ENCODE measurements around the gene PRUNE2.
"Not testable (repeated sequence)": the region's sequence is repeated elsewhere in the genome, so short reads cannot be mapped to it uniquely, and the experiment has no call there.

Gene PRUNE2

DNA sequence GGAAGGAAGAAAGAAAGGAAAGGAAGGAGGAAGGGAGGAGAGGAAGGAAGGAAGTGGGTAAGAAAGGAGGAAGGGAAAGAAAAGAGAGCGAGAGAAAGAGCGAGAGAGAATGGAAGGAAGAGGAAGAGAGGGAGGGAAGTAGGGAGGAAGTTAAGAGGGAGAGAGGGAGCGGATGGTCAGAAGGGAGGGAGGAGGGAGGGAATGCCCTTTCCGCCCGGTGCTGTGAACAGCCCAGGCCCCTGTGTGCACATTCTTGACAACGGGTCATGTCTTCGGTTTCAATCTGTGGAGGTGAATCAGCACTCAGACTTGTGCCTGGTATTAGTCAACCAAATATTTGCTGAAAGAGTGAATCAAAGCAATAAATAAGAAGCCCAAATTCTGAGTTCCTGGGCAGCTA, 39.2 kb downstream of the PRUNE2 start:
- peak; percentile 15 to 43 for DNase-seq

DNA sequence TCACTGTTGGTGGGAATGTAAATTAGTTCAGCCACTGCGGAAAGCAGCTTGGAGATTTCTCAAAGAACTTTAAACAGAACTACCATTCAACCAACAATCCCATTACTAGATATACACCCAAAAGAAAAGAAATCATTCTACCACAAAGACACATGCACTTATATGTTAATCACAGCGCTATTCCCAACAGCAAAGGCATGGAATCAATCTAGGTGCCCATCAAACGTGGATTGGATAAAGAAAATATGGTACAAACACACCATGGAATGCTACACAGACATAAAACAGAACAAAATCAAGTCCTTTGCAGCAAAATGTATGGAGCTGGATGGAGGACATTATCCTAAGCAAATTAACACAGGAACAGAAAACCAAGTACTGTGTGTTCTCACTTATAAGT, 42.1 kb downstream of the PRUNE2 start:
- DNase-seq = no peak

DNA sequence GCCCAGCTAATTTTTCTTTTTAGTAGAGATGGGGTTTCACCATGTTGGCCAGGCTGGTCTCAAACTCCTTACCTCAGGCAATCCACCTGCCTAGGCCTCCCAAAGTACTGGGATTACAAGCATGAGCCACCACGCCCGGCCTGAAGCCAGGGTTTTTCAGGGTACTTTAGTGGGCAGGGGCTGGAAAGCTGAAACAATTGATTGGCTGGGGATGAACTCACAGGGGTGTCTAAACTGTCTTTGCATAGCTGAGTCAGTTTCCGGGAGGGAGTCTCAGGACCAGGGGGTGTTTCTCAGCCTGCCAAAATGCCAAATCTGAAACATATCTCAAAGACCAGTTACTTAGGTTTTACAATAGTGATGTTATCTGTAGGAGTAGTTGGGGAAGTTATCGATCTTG, 46.1 kb downstream of the PRUNE2 start:
- DNase-seq = no peak

- not testable (repeated sequence) for DNase-seq
Measured at GRCh38 chr9:76858248-76858647, 47.7 kb downstream of the PRUNE2 start.

DNA sequence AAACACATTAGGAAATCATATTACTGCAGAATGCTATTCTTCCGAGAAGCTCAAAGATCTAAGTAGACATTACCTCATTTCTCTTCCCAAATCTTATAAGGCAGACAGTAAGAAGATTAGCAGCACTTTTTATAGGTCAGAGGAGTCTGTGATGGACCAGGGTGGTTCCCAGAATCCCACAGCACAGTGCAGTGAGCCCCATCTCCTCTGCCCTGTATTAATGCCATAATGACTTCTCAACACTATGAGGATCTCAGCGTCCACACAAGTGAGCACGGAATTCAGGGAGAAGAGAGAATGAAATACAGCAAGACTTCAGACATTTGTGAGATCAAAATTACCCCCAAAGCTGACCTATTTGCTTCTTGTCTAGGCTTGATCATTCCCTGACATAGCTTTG, 49.9 kb downstream of the PRUNE2 start:
- no peak for DNase-seq

DNA sequence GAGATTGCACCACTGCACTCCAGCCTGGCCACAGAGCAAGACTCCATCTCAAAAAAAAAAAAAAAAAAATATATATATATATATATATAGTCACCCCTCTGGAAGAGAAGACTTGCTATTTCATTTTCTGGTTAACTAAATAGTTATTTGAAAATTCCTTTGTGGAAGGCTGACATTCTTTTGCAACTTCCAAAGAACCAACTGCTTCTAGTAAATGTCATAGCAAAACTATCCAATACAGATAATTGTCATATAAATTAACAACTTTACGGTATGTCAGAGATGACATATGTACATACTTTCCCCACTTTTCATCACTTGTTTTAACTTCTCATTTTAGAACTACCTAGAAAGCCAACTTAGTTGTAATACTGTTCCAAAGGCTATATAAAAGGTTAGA, 50.9 kb downstream of the PRUNE2 start:
- no peak for DNase-seq

- DNase-seq = no peak
Measured at GRCh38 chr9:76852026-76852425, 53.9 kb downstream of the PRUNE2 start.

GRCh38 chr9:76846297-76846696, 59.6 kb downstream of the PRUNE2 start:
- DNase-seq = no peak

- no peak for DNase-seq
Measured at GRCh38 chr9:76845254-76845653, 60.7 kb downstream of the PRUNE2 start.

- peak in 1 of 2 experiments; percentile 22 for DNase-seq
Measured at GRCh38 chr9:76835571-76836283, 70.2 kb downstream of the PRUNE2 start.

DNA sequence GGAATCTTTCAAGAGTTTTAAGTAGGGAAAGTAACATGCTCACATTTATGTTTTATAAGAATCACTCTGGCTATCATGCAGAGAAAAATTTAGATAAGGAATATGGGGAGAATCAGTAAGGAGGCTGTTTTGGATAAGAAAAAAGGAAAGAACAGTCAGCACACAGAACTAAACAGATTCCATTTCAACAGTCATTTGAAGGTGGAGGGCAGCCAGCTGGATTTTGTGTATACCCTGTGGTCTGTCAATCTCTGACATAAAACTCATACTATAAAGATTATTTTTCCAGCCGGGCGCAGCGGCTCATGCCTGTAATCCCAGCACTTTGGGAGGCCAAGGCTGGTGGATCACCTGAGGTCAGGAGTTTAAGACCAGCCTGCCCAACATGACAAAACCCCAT, 77.5 kb downstream of the PRUNE2 start:
- DNase-seq = no peak

- no peak for DNase-seq
Measured at GRCh38 chr9:76827296-76828080, 78.4 kb downstream of the PRUNE2 start.

GRCh38 chr9:76820431-76820830, 85.5 kb downstream of the PRUNE2 start:
- no peak for DNase-seq

GRCh38 chr9:76818271-76818670, 87.6 kb downstream of the PRUNE2 start:
- DNase-seq = peak in 1 of 2 experiments; percentile 11

DNA sequence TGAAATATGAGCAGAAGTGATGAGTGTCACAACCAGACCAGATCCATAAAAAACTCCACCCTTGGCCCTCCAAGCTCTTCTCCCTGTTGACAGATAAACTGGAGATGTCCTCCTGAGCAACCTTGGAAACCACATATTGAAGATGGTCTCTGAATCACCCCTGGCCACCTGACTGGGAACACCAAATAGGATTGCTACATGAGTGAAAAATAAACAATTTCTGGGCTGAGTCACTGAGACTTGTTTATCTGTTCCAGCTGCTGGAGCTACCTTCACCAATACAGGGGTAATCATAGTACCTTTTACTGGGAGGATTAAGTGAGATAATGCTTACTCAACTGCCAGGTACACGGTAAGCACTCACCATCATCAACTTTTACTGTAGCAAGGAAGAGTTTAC, 88.4 kb downstream of the PRUNE2 start:
- no peak for DNase-seq

GRCh38 chr9:76812591-76812990, 93.3 kb downstream of the PRUNE2 start:
- no peak for DNase-seq

DNA sequence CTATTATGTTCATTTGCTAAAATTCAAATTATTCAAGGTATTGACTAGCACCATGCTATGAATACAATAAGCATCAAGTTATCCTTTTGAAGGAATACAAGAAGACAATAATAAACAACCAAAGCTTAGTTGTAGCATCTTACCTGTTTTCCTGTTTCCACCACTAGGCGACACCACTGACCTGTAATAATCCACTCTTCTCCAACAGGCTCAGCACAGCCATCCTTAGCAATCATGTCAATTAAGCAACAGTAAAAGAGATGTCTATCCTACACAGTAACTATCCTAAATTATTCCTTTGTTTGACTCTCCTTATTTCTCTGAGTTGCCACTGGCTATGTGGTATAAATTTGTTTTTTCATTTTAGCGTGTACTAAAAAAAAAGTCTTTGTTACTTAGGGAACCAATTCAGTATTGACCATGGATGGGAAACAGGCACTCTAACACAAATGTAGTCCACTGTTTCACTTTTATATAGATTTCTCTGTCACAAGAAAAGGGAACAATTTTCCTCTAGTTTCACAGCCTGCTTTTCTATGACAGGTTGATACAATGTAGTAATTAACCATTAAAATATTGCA, 95.4 kb downstream of the PRUNE2 start:
- peak; percentile 10 to 30 for DNase-seq

DNA sequence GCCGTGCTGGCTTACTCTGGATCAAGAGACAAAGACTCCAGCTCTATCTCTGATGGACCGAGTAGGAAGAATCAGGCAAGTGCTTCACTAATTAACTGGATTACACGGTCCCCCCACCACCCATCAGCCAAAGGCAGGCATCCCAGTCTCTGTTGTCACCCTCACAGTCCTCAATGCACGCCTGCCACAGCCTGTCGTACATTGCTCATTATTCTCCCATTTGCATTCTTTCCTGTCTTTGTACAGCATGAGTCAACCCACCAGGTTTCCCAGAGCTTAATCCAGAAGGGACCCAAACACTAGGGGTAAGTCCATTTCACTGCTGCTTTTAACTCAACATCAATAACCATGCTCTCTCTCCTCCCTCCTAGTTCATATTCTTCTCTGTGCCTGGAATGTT, 97.3 kb downstream of the PRUNE2 start:
- no peak for DNase-seq

DNA sequence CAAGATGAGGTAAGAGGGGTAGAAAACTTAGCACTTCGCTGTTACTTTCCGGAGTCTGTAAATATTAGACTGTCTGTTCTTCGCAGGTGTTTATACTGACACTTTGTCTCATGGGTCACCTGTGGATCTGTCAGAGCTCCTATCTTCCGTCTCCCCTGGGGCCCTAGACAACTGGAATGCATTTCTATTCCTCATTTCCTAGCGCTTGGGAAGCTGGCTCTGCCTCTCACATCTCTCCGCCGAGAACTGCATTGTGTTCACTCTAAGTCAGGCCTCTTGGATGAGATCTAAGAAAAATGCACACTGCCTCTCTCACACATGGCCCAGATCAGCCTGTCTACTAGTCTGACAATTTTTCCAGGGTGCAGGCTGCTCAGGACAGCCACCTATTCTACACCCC, 102.2 kb downstream of the PRUNE2 start:
- DNase-seq = no peak

DNA sequence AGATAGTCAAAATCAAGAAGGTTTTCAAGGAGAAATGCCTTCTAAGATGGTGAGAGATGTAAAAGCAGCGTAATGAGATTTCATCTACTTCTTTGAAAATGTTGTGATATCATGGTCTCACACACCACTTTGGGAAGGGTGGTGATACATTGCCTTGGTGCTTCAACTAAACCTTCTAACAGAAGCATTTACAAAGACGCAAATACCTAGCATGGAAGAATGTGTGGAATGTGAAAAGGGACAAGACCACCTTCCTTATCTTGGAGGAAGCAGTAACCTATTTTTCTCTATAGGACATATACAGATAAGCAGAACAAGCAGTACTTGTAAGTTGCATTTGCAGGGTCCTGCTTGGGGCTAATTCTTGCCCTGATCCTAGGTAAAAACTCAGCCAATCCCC, 102.8 kb downstream of the PRUNE2 start:
- DNase-seq = no peak

- no peak for DNase-seq
Measured at GRCh38 chr9:76800901-76801300, 105.0 kb downstream of the PRUNE2 start.

GRCh38 chr9:76799473-76799872, 106.4 kb downstream of the PRUNE2 start:
- DNase-seq = no peak

GRCh38 chr9:76798527-76798926, 107.4 kb downstream of the PRUNE2 start:
- no peak for DNase-seq

DNA sequence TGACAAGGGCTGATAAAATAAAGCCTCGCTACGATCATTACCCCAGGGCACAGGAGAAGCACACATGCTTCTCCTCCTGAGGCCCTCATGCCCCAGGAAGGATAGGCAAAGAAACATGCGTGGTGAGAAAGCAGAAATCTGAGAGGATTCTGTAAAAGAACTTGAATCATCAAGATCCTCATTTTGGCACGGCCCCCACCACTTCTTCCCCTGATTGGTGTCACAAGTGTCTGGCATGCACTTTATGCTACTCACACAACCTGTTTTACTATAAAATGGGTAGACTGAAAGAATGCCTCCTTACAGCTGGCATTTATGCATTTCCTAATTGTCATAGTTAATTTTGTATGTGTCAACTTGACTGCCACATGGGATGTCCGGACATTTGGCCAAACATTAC, 109.6 kb downstream of the PRUNE2 start:
- DNase-seq = no peak
